HG02623 (cell line): ENCODE measurements around the gene PDCD4.
A peak's percentile ranks its signal among the peaks of the same experiment; 100 is the strongest.
"Not testable (repeated sequence)": the region's sequence is repeated elsewhere in the genome, so short reads cannot be mapped to it uniquely, and the experiment has no call there.

ENCODE experiments used
- ATAC-seq: cut with Tn5 transposase; IDR thresholded peaks from one replicate; pipeline ENCODE4 v1.9.1; 2021; ENCODE audit warnings: moderate library complexity; ENCODE audit not compliant: unreplicated experiment

The PDCD4 gene

DNA sequence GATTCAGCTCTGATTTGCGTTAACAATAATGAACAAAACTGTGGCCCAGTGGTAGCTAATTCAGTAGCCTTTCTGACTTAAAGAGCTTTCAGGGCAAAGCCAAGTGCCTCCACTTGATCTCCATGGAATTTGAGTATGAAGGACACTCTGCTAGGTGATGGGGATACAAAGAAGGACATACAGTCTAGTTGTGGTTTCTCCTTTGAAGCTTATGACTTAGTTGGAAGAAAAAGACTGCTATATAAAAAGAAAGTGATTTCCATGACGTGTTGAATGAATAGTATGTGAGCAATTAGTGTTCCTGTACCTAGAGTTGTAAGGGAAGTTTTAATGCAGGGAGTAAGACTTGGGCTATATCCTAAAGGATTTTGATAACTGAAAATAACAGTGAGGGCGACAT lies 8.3 kb downstream of the PDCD4 start:
- ATAC-seq, result no peak

- no peak for ATAC-seq
Measured at GRCh38 chr10:110881247-110881646, 9.5 kb downstream of the PDCD4 start.

DNA sequence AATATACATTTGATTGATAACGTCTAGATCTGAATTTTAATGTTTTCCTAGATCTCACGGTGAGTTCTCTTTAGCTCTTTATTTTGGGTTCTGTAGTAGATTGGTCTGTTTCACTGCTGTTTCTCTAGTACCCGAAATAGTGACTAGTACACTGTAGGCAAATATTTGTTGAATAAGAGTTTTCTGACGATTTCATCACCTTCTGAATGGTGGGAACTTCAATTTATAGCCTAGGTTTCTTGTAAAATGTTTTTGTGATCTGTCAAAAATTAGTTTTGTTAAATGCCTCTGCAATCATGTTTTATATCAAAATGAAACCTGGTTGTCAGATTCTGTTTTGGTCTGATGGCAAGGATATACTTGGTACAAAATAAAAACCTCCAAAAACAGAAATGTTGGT lies 10.2 kb downstream of the PDCD4 start:
- no peak for ATAC-seq

DNA sequence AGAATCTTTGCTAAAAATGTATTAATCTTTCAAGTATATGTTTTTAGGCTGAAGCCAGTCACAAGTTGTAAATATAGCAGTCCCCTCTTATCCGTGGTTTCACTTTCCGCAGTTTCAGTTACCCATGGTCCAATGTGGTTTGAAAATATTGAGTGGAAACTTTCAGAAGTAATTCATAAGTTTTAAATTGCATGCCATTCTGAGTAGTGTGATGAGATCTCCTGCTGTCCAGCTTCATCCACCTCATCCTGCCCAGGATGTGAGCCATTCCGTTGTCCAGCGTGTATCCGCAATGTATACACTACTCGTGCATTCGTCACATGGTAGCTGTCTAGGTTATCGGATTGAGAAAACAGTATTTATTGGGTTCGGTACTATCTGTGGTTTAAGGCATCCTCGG lies 12.2 kb downstream of the PDCD4 start:
- no peak for ATAC-seq

GRCh38 chr10:110885932-110886674 lies 14.4 kb downstream of the PDCD4 start:
- ATAC-seq, result no peak

DNA sequence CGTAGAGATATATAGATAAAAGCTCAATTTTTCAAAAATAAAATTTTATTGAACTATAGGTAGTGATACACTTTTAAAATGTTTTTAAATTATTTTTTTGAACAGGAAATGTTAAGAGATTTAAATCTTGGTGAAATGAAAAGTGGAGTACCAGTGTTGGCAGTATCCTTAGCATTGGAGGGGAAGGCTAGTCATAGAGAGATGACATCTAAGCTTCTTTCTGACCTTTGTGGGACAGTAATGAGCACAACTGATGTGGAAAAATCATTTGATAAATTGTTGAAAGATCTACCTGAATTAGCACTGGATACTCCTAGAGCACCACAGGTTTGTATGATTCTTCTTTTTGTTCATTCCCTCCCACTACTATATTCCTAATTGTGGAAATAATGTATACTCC lies 15.8 kb downstream of the PDCD4 start:
- ATAC-seq, result no peak

DNA sequence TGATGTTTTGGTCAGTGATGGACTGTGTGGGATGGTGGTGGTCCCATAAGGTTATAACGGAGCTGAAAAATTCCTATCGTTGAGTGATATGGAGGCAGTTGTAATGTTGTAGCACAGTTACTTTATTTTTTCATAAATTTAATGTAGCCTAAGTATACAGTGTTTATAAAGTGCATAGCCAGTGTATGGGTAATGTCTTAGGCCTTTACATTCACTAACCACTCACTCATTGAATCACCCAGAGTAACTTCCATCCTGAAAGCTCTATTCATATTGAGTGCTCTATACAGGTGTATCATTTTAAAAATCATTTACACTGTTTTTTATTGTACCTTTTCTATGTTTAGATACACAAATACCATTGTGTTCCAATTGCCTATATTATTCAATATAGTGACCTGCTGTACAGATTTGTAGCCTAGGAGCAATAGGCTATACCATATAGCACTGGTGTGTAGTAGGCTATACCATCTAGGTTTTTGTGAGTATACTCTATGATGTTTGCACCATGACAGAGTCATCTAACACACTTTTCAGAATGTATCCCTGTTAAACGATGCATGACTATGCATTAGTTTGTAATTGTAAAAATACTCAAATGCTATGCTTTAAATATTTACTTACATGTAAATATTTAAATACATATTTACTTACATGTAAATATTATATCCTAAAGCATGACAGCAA lies 21.0 kb downstream of the PDCD4 start:
- ATAC-seq, result no peak

DNA sequence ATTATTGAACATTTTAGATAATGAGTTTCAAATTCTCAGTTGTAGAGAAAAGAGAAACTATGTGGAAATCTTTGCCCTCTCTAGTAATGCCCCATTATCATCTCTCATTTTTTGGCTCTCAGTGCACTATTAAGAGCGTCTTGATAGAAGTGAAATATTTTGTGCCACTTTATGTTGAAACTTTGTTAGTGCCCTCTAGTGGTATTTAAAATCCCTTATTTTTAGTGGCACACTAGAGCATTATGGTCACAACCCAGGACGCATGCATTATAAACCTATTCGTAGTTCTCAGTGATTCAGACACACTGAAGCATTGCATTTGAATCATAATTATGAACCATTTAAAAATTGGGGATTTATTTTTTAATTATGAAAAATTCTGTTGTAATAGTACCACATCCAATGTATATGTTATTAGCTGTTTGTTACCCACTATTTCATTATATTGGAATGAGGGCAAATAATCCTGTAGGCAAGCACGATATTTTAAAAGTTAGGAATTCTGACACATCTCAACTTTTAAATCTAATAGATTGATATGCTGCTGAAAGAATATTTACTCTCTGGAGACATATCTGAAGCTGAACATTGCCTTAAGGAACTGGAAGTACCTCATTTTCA lies 21.9 kb downstream of the PDCD4 start:
- no peak for ATAC-seq

- ATAC-seq, result no peak
Measured at GRCh38 chr10:110897184-110897583, 25.5 kb downstream of the PDCD4 start.

- no peak for ATAC-seq
Measured at GRCh38 chr10:110898391-110898790, 26.7 kb downstream of the PDCD4 start.

- ATAC-seq, result no peak
Measured at GRCh38 chr10:110900983-110901382, 29.3 kb downstream of the PDCD4 start.

DNA sequence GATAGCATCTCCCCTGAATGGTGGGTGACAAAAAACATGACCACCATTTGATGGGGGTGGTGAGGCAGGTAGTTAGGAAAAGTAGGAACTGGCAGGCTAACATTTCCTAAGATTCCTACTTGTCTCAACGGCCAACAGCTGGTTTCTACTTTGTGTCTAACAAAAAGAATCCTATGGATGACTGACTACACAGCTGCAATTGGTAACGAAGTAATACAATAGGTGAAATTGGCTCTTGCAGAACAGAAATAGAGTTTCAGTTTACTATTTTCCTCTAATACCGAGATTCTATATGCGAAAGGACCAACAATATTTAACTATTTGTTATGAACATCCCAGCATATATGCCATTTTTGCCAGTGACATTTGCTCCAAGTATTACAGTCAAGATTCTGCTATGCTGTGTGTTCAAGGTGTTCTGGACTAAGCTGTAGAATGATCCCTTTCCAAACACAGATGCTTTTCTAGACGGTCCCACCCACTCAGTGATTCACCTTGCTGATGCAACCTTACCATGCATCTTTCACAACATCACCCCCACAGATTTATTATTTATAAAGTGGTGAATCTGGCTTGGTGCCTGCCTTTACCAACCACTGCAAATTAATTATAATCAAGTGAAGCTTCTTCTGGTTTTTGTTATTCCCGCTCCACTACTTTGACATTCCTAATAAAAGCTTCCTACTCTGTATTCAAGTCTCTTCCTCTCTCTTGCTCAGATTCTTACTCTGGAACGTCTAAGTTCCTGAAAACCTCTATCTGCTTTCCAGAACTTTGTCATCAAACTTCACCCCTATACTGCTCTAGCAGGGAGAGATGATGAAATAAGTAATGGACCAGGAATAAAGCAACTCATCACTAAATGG lies 30.5 kb downstream of the PDCD4 start:
- no peak for ATAC-seq

DNA sequence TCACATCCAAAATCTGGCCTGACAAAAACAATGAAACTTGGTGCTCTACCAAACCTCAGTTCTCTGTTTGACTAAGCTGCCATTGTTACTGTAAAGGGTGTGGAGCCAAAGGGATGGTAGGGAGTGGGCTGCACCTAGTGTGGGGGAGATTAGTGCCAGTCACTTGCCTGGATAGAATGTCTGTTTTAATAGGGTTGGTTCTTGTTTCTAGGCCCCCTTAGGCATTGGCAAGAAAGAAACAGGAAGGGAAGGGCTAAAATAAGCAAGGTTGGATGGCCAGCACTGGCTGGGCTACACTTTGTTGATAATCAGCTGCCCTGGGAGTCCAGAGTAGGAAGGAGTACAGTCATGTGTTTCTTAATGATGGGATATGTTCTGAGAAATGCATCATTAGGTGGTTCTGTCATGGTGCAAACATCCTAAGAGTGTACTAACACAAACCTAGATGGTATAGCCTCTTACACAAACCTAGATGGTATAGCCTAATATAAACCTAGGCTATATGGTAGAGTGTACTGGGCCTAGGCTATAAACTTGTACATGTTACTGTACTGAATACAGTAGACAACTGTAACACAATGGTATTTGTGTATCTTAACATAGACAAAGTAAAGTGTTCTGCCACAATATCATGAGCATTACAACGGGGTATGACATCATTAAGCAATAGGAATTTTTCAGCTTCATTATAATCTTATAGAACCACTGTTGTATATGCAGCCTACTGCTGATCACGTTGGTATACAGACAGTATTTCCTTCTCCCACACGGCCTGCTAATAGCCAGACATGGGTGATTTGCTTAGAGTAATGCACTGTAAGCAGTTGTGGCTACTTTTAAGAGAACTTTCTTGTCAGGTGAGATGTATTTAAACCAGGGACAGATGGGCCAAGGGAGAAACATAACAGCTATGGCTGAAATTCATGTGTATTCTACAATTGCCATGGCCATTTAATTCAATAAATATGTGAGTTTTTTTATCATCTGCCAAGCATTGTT lies 31.9 kb downstream of the PDCD4 start:
- ATAC-seq, result peak; percentile 54

GRCh38 chr10:110910138-110910537 lies 38.4 kb downstream of the PDCD4 start:
- no peak for ATAC-seq

- ATAC-seq, result no peak
Measured at GRCh38 chr10:110912374-110912773, 40.6 kb downstream of the PDCD4 start.

GRCh38 chr10:110914431-110914830 lies 42.7 kb downstream of the PDCD4 start:
- no peak for ATAC-seq

- no peak for ATAC-seq
Measured at GRCh38 chr10:110915035-110915434, 43.3 kb downstream of the PDCD4 start.

- ATAC-seq, result not testable (repeated sequence)
Measured at GRCh38 chr10:110915600-110915999, 43.9 kb downstream of the PDCD4 start.

GRCh38 chr10:110916554-110917346 lies 45.0 kb downstream of the PDCD4 start:
- no peak for ATAC-seq
